Caco-2 (cell line): ENCODE measurements around the gene SNAI3. TPM values are rescaled to one million over a fixed set of nuclear protein-coding genes. Genes with fewer than 3 reads are reported as not detected.

ENCODE experiments used
- BruUV-seq: library from RNA; stranded (reverse); fragments of 400-500 nt; replicated peaks from 2 replicates; lab custom pipeline; 2021; lab: Mats Ljungman, UMichigan
- CTCF ChIA-PET: fragments of 300-600 bp; sonication (Branson Sonifier 250); formaldehyde crosslinking; loops from one replicate; lab custom pipeline; 2022; ENCODE audit warnings: antibody characterized with exemption; lab: Charles Lee
- POLR2A ChIA-PET: fragments of 300-600 bp; sonication (Branson Sonifier 250); formaldehyde crosslinking; loops from one replicate; lab custom pipeline; 2022; ENCODE audit warnings: antibody characterized with exemption; lab: Charles Lee
- DNase-seq, 2 experiments: peaks; one replicate each; pipeline versions ENCODE4 v3.0.0 to v3.0.0-alpha.2; 2020 to 2022
- H3K27me3 ChIP-seq: replicated peaks from 2 replicates; pipeline ENCODE4 v1.6.0; 2011; ENCODE audit warnings: low read length; ENCODE audit not compliant: control insufficient read depth, insufficient read depth
- H3K36me3 ChIP-seq: 2 replicates; pipeline ENCODE4 v1.5.1; 2011; ENCODE audit warnings: low read length; ENCODE audit not compliant: control insufficient read depth, insufficient read depth
- H3K4me1 ChIP-seq: fragments of 250-450 bp; sonication (Bioruptor Pico); 2 replicates; pipeline ENCODE4 v1.5.1; 2020; ENCODE audit warnings: mild to moderate bottlenecking
- H3K4me3 ChIP-seq: 2 replicates; pipeline ENCODE4 v1.5.1; 2011; ENCODE audit warnings: low read depth, mild to moderate bottlenecking, control low read depth, low read length
- H3K9me3 ChIP-seq: fragments of 250-450 bp; sonication (Bioruptor Pico); 2 replicates; pipeline ENCODE4 v1.5.1; 2020; ENCODE audit warnings: mild to moderate bottlenecking, moderate library complexity
- H3K27ac Mint-ChIP-seq: one replicate; pipeline ENCODE4 v1.8.0; 2022; ENCODE audit warnings: mixed read lengths; ENCODE audit not compliant: unreplicated experiment
- H3K27me3 Mint-ChIP-seq: one replicate; pipeline ENCODE4 v1.8.0; 2022; ENCODE audit warnings: mixed read lengths; ENCODE audit not compliant: insufficient read depth, unreplicated experiment
- H3K36me3 Mint-ChIP-seq: one replicate; pipeline ENCODE4 v1.8.0; 2022; ENCODE audit warnings: mild to moderate bottlenecking, mixed read lengths; ENCODE audit not compliant: insufficient read depth, unreplicated experiment
- H3K4me1 Mint-ChIP-seq: one replicate; pipeline ENCODE4 v1.8.0; 2022; ENCODE audit warnings: low read depth, mixed read lengths; ENCODE audit not compliant: unreplicated experiment
- H3K4me3 Mint-ChIP-seq: one replicate; pipeline ENCODE4 v1.8.0; 2022; ENCODE audit warnings: mild to moderate bottlenecking, moderate library complexity, mixed read lengths; ENCODE audit not compliant: unreplicated experiment
- H3K9me3 Mint-ChIP-seq: one replicate; pipeline ENCODE4 v1.8.0; 2022; ENCODE audit warnings: mixed read lengths; ENCODE audit not compliant: unreplicated experiment
- CTCF ChIP-seq, 2 experiments: fragments of 200-600 bp in 1 of 2; IDR thresholded peaks; 1 replicate in 1 of 2; 2 replicates in 1 of 2; pipeline versions ENCODE4 v1.5.1 to v1.8.0; 2011 to 2022; ENCODE audit warnings: antibody characterized with exemption in 1 of 2, control low read depth in 1 of 2, inconsistent platforms in 1 of 2, low read depth in 1 of 2, low read length in 1 of 2, mild to moderate bottlenecking in 1 of 2, moderate library complexity in 1 of 2; ENCODE audit not compliant: insufficient read depth in 1 of 2, severe bottlenecking in 1 of 2, unreplicated experiment in 1 of 2
- intact Hi-C: fragments of 100-400 bp; cut with micrococcal nuclease; formaldehyde crosslinking; loops from one replicate; pipeline ENCODE4 v1.10.0; 2022; ENCODE audit not compliant: unreplicated experiment
- total RNA-seq: library from RNA; stranded (reverse); gene quantifications from 2 replicates; pipeline ENCODE4 v1.2.3, GENCODE V29; 2022

The SNAI3 gene
- total RNA-seq, 1 experiment from 2014 or later: 3.5 TPM

GRCh38 chr16:88635671-88636319 is 50.5 kb downstream of the SNAI3 start:
- no peak for TF ChIP-seq CTCF (IDR thresholded peaks at IDR 0.05; ENCODE audit: insufficient read depth in 1 of 2, low read depth in 1 of 2, low read length in 1 of 2, severe bottlenecking in 1 of 2, unreplicated experiment in 1 of 2)
- ChIA-PET CTCF (interaction anchor here (0.6 kb wide), 1 partner anchor 180 kb away, joined by 4 read pairs; no protein-coding TSS in a partner anchor), POLR2A (no interaction called here)
- BruUV-seq: no TSS peak
- Mint-ChIP-seq H3K4me1 (no peaks in the 10 kb centered on the region), H3K27ac (no peak overlapping the region), H3K9me3 (no peaks in the 10 kb centered on the region), H3K4me3 (no peak overlapping the region), H3K36me3 (peaks cover 86% of the 10 kb centered on the region), H3K27me3 (no peaks in the 10 kb centered on the region)
- Histone ChIP-seq H3K27me3 (no peaks in the 10 kb centered on the region), H3K9me3 (no peaks in the 10 kb centered on the region), H3K36me3 (0 out of 2 replicates have a peak, but pooled peaks cover 1% of the 10 kb centered on the region), H3K4me3 (no peak overlapping the region), H3K4me1 (peaks cover 12% of the 10 kb centered on the region; the same call in 1 of the 2 replicates)
- intact Hi-C loops: no loop called here
- no peak for DNase-seq

- peak overlapping the region; percentile 18 for H3K4me3 Mint-ChIP-seq
- Histone ChIP-seq H3K9me3 (no peaks in the 10 kb centered on the region), H3K27me3 (no peaks in the 10 kb centered on the region), H3K36me3 (0 out of 2 replicates have a peak, but pooled peaks cover 1% of the 10 kb centered on the region), H3K4me1 (peaks cover 12% of the 10 kb centered on the region; the same call in 1 of the 2 replicates), H3K4me3 (no peak overlapping the region)
- H3K9me3 Mint-ChIP-seq: no peaks in the 10 kb centered on the region
- ChIA-PET POLR2A (no interaction called here), CTCF (no interaction called here)
- H3K36me3 Mint-ChIP-seq: peaks cover 86% of the 10 kb centered on the region
- no peaks in the 10 kb centered on the region for H3K4me1 Mint-ChIP-seq
- peak; percentile 11 to 14 for TF ChIP-seq CTCF (IDR thresholded peaks at IDR 0.05; ENCODE audit: insufficient read depth in 1 of 2, low read depth in 1 of 2, low read length in 1 of 2, severe bottlenecking in 1 of 2, unreplicated experiment in 1 of 2)
- intact Hi-C loops: no loop called here
- no peaks in the 10 kb centered on the region for H3K27me3 Mint-ChIP-seq
- no peak for DNase-seq
- no peak overlapping the region for H3K27ac Mint-ChIP-seq
- no TSS peak for BruUV-seq
Measured at GRCh38 chr16:88634994-88635670, 51.2 kb downstream of the SNAI3 start.

GRCh38 chr16:88634141-88634993 is 51.9 kb downstream of the SNAI3 start:
- H3K36me3 Mint-ChIP-seq: peaks cover 87% of the 10 kb centered on the region
- H3K9me3 Mint-ChIP-seq: no peaks in the 10 kb centered on the region
- H3K4me3 Mint-ChIP-seq: no peak overlapping the region
- CTCF ChIA-PET: no interaction called here
- no peaks in the 10 kb centered on the region for H3K4me1 Mint-ChIP-seq
- no TSS peak for BruUV-seq
- H3K36me3 ChIP-seq: peaks cover 4% of the 10 kb centered on the region; the same call in 1 of the 2 replicates
- H3K27me3 ChIP-seq: no peaks in the 10 kb centered on the region
- no peaks in the 10 kb centered on the region for H3K9me3 ChIP-seq
- H3K4me3 ChIP-seq: no peak overlapping the region
- no peak overlapping the region for H3K27ac Mint-ChIP-seq
- DNase-seq: no peak
- no peak for TF ChIP-seq CTCF (IDR thresholded peaks at IDR 0.05; ENCODE audit: insufficient read depth in 1 of 2, low read depth in 1 of 2, low read length in 1 of 2, severe bottlenecking in 1 of 2, unreplicated experiment in 1 of 2)
- H3K27me3 Mint-ChIP-seq: no peaks in the 10 kb centered on the region
- POLR2A ChIA-PET: no interaction called here
- intact Hi-C loops: no loop called here
- H3K4me1 ChIP-seq: peaks cover 9% of the 10 kb centered on the region; the same call in 1 of the 2 replicates
